ENCODE measurements around the gene LGALS7B. TPM values are rescaled to one million over a fixed set of nuclear protein-coding genes. Genes with fewer than 3 reads are reported as not detected.

The LGALS7B gene
- total and polyA plus RNA-seq, 4 experiments from 2014 or later, result not detected

DNA sequence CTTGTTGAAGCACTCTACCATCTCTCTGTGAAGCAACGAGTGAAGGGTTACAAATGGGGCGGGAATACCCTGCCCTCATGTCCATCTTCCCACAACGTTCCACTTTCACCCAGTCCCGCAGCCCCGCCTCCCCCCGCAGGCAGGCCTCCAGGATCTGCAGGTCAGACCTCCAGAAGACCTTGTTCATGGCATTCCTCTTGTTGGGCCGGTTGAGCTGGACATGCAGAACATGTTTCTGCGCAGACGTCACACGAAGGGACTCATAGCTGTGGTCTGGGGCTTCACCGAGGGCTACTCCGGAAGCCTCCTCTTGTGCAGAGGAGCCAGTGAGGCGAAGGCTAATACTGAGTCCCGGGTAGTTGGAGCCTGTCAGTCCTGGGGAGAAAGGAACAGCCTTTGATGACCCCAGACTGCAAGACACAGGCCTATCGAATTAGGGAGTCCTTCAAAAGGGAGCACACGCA, 42.2 kb downstream of the LGALS7B start:
- no peaks in the 10 kb centered on the region for H3K27me3 ChIP-seq (ENCODE audit: insufficient read depth, low read length)
- no peaks in the 10 kb centered on the region for H3K9me3 ChIP-seq (ENCODE audit: control insufficient read depth in 1 of 2, low read length in 2 of 2)
- Mint-ChIP-seq H3K9me3 (peaks cover 0 to 2% (median 0%) of the 10 kb centered on the region in 8 donors), H3K27ac (peak overlapping the region; percentile 92 to 98 (median 95)), H3K4me1 (peaks cover 17 to 50% (median 32%) of the 10 kb centered on the region in 4 donors), H3K36me3 (peaks cover 24 to 43% of the 10 kb centered on the region in 2 donors), H3K27me3 (no peaks in the 10 kb centered on the region), H3K4me3 (peak overlapping the region; percentile 88 to 95 (median 94))
- H3K4me1 ChIP-seq (ENCODE audit: insufficient read depth, low read length), result peaks cover 22% of the 10 kb centered on the region
- peak overlapping the region; percentile 79 for H3K27ac ChIP-seq (ENCODE audit: low read depth, low read length)
- ChIA-PET POLR2A (ENCODE audit: partially characterized antibody) (interaction anchor here (0.6 to 7.8 kb wide), 13 partner anchors 9 to 428 kb away, joined by 3 to 130 read pairs (median 6); partner anchors contain the start of genes ACTN4, FAM98C, HNRNPL and RINL), CTCF (ENCODE audit: partially characterized antibody) (interaction anchor here (1.0 to 2.8 kb wide), 10 partner anchors 9 to 428 kb away, joined by 3 to 14 read pairs (median 6); partner anchors contain the start of genes FAM98C, MRPS12, RINL and SARS2)
- peak overlapping the region; percentile 82 to 87 for H3K4me3 ChIP-seq (ENCODE audit: low read length in 2 of 2)
- DNase-seq, result peak in 1 of 5 donors; percentile 57
- intact Hi-C loops (cut with micrococcal nuclease), result loop anchor here (1.0 kb wide), 4 partner anchors 11 to 68 kb away; partner anchors contain the start of genes NFKBIB and SIRT2
- H3K36me3 ChIP-seq (ENCODE audit: insufficient read depth, low read length), result peaks cover 22% of the 10 kb centered on the region

DNA sequence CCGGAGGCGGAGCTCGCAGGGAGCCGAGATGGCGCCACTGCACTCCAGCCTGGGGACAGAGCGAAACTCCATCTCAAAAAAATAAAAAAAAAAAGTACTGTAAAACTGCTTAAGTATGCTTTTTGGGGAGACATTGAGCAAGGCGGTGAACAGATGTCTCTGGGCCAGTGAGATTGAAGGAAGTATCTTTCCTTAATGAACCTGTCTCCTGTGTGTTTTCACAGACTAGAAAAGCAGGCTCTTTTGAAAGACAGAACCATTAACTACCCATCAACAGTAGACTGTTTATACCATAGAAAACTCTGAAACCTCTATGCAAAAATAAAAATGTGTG, 44.1 kb downstream of the LGALS7B start:
- Histone ChIP-seq H3K4me1 (ENCODE audit: insufficient read depth, low read length) (peaks cover 22% of the 10 kb centered on the region), H3K27ac (ENCODE audit: low read depth, low read length) (no peak overlapping the region), H3K36me3 (ENCODE audit: insufficient read depth, low read length) (peaks cover 33% of the 10 kb centered on the region), H3K4me3 (ENCODE audit: low read length in 2 of 2) (no peak overlapping the region), H3K27me3 (ENCODE audit: insufficient read depth, low read length) (no peaks in the 10 kb centered on the region), H3K9me3 (ENCODE audit: control insufficient read depth in 1 of 2, low read length in 2 of 2) (no peaks in the 10 kb centered on the region)
- POLR2A ChIA-PET (ENCODE audit: partially characterized antibody), result interaction anchor here (0.9 to 7.8 kb wide), 6 partner anchors 9 to 46 kb away, joined by 4 to 130 read pairs (median 10); partner anchors contain the start of genes HNRNPL and RINL
- CTCF ChIA-PET (ENCODE audit: partially characterized antibody), result interaction anchor here (1.7 to 1.9 kb wide), 3 partner anchors 36 to 98 kb away, joined by 3 to 12 read pairs (median 8); partner anchors contain the start of genes MRPS12 and SARS2
- Mint-ChIP-seq H3K27me3 (no peaks in the 10 kb centered on the region), H3K36me3 (peaks cover 27 to 47% of the 10 kb centered on the region in 2 donors), H3K4me3 (peak overlapping the region in 2 of 8 donors; percentile 25 to 36), H3K9me3 (peaks cover 0 to 2% (median 0%) of the 10 kb centered on the region in 8 donors), H3K4me1 (peaks cover 12 to 34% (median 22%) of the 10 kb centered on the region in 4 donors), H3K27ac (peak overlapping the region in 3 of 7 donors; percentile 29 to 94 (median 75))
- intact Hi-C loops (cut with micrococcal nuclease), result no loop called here
- no peak for DNase-seq

DNA sequence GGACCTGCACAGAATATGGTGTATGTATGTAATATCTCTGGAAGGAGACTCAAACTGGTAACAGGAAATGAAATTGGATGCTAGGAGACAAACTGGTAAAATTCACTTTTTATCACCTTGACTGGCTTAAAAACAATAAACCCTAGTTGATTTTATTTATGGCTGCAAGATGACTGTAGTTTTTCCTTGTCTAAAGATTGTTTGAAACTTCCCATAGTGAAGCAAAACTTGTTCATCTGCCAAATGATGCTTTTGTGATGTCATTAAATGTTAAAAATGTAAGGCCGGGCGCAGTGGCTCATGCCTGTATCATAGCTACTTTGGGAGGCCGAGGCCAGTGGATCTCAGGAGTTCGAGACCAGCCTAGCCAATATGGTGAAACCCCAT, 45.1 kb downstream of the LGALS7B start:
- Mint-ChIP-seq H3K4me1 (peaks cover 11 to 37% (median 24%) of the 10 kb centered on the region in 4 donors), H3K4me3 (peak overlapping the region in 1 of 8 donors; percentile 13), H3K27ac (peak overlapping the region in 4 of 7 donors; percentile 9 to 60 (median 28)), H3K27me3 (no peaks in the 10 kb centered on the region), H3K9me3 (peaks cover 0 to 4% (median 0%) of the 10 kb centered on the region in 8 donors), H3K36me3 (peaks cover 30 to 54% of the 10 kb centered on the region in 2 donors)
- Histone ChIP-seq H3K27me3 (ENCODE audit: insufficient read depth, low read length) (no peaks in the 10 kb centered on the region), H3K4me1 (ENCODE audit: insufficient read depth, low read length) (peaks cover 28% of the 10 kb centered on the region), H3K36me3 (ENCODE audit: insufficient read depth, low read length) (peaks cover 43% of the 10 kb centered on the region), H3K4me3 (ENCODE audit: low read length in 2 of 2) (no peak overlapping the region), H3K9me3 (ENCODE audit: control insufficient read depth in 1 of 2, low read length in 2 of 2) (no peaks in the 10 kb centered on the region), H3K27ac (ENCODE audit: low read depth, low read length) (no peak overlapping the region)
- ChIA-PET POLR2A (ENCODE audit: partially characterized antibody) (interaction anchor here (0.7 to 7.8 kb wide), 5 partner anchors 8 to 36 kb away, joined by 3 to 130 read pairs (median 7); partner anchors contain the start of gene HNRNPL), CTCF (ENCODE audit: partially characterized antibody) (interaction anchor here (1.1 to 1.7 kb wide), 2 partner anchors 10 to 97 kb away, joined by 3 read pairs; partner anchors contain the start of genes MRPS12 and SARS2)
- intact Hi-C loops (cut with micrococcal nuclease), result no loop called here
- DNase-seq, result no peak

DNA sequence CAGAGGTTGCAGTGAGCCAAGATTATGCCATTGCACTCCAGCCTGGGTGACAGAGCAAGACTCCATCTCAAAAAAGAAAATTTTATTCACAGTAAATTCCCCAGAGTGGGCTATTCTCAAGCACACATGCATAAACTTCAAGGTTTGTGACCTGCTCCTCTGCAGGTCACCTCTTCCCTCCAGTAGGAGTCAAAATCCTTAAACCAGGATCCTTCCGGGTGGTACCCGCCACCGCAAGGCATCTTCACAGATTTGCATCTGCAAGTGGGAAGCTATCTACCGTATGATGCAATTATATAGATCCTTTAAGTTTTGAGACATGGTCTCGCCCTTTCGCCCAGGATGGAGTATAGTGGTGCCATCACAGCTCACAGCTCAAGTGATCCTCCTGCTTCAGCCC, 45.6 kb downstream of the LGALS7B start:
- H3K4me1 ChIP-seq (ENCODE audit: insufficient read depth, low read length), result peaks cover 32% of the 10 kb centered on the region
- Mint-ChIP-seq H3K27ac (peak overlapping the region in 2 of 7 donors; percentile 42 to 68), H3K9me3 (peaks cover 0 to 4% (median 0%) of the 10 kb centered on the region in 8 donors), H3K36me3 (peaks cover 34 to 56% of the 10 kb centered on the region in 2 donors), H3K4me3 (no peak overlapping the region), H3K27me3 (no peaks in the 10 kb centered on the region), H3K4me1 (peaks cover 13 to 42% (median 26%) of the 10 kb centered on the region in 4 donors)
- intact Hi-C loops (cut with micrococcal nuclease), result no loop called here
- no peak overlapping the region for H3K27ac ChIP-seq (ENCODE audit: low read depth, low read length)
- CTCF ChIA-PET (ENCODE audit: partially characterized antibody), result interaction anchor here (0.6 to 1.7 kb wide), 3 partner anchors 10 to 96 kb away, joined by 3 read pairs; partner anchors contain the start of genes MRPS12 and SARS2
- no peaks in the 10 kb centered on the region for H3K9me3 ChIP-seq (ENCODE audit: control insufficient read depth in 1 of 2, low read length in 2 of 2)
- no peak overlapping the region for H3K4me3 ChIP-seq (ENCODE audit: low read length in 2 of 2)
- no peak for DNase-seq
- POLR2A ChIA-PET (ENCODE audit: partially characterized antibody), result interaction anchor here (2.2 to 7.8 kb wide), 3 partner anchors 10 to 35 kb away, joined by 7 to 130 read pairs (median 13); partner anchors contain the start of gene HNRNPL
- H3K27me3 ChIP-seq (ENCODE audit: insufficient read depth, low read length), result no peaks in the 10 kb centered on the region
- H3K36me3 ChIP-seq (ENCODE audit: insufficient read depth, low read length), result peaks cover 48% of the 10 kb centered on the region

DNA sequence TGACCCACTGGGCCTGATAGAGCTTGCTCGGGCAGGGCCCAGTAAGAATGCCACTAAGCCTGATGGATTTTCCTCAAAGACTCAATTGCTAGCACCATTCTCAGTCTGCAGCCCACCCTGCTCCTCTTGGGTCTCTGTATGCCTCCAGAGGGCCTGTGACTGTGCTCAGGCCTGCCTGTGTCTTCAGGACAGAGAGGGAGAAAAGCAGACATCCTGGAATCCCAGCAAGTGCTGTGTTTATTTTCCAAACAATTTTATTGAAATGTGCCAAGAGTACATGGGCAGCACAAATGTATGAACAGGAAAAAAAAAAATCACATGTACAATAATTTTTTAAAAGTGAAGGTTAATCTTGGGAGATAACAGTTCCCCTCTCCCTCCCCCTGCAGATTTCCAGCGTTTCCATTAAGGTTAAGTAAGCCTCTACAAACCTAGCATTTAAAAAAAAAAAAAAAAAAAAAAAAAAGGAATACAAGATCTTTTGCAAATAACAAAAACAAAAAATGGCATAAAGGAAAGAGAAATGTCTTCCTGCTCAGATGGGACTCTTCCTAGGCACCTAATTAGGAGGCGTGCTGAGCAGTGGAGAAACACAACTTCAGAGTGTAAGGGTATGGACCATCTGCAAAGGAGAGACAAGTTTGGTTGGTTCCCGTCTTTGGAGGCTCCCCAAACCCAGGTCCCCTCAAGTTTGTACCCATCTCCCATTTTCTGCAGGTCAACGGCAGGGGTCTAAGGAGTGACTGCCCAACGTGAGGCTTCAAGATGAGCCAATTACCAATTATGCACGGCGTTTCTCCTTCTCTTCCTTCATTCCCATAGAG, 47.4 kb downstream of the LGALS7B start:
- no peaks in the 10 kb centered on the region for H3K27me3 ChIP-seq (ENCODE audit: insufficient read depth, low read length)
- H3K36me3 ChIP-seq (ENCODE audit: insufficient read depth, low read length), result peaks cover 55% of the 10 kb centered on the region
- no peak for DNase-seq
- Mint-ChIP-seq H3K36me3 (peaks cover 38 to 61% of the 10 kb centered on the region in 2 donors), H3K9me3 (peaks cover 0 to 9% (median 0%) of the 10 kb centered on the region in 8 donors), H3K27ac (peak overlapping the region in 5 of 7 donors; percentile 36 to 83 (median 52)), H3K4me3 (no peak overlapping the region), H3K4me1 (peaks cover 10 to 39% (median 25%) of the 10 kb centered on the region in 4 donors), H3K27me3 (no peaks in the 10 kb centered on the region)
- no peak overlapping the region for H3K4me3 ChIP-seq (ENCODE audit: low read length in 2 of 2)
- CTCF ChIA-PET (ENCODE audit: partially characterized antibody), result interaction anchor here (1.0 to 1.1 kb wide), 2 partner anchors 25 to 67 kb away, joined by 3 read pairs; no protein-coding TSS in a partner anchor
- H3K4me1 ChIP-seq (ENCODE audit: insufficient read depth, low read length), result peaks cover 29% of the 10 kb centered on the region
- intact Hi-C loops (cut with micrococcal nuclease), result no loop called here
- no peaks in the 10 kb centered on the region for H3K9me3 ChIP-seq (ENCODE audit: control insufficient read depth in 1 of 2, low read length in 2 of 2)
- POLR2A ChIA-PET (ENCODE audit: partially characterized antibody), result interaction anchor here (0.9 to 7.8 kb wide), 4 partner anchors 8 to 33 kb away, joined by 3 to 130 read pairs (median 10); partner anchors contain the start of gene HNRNPL
- no peak overlapping the region for H3K27ac ChIP-seq (ENCODE audit: low read depth, low read length)

DNA sequence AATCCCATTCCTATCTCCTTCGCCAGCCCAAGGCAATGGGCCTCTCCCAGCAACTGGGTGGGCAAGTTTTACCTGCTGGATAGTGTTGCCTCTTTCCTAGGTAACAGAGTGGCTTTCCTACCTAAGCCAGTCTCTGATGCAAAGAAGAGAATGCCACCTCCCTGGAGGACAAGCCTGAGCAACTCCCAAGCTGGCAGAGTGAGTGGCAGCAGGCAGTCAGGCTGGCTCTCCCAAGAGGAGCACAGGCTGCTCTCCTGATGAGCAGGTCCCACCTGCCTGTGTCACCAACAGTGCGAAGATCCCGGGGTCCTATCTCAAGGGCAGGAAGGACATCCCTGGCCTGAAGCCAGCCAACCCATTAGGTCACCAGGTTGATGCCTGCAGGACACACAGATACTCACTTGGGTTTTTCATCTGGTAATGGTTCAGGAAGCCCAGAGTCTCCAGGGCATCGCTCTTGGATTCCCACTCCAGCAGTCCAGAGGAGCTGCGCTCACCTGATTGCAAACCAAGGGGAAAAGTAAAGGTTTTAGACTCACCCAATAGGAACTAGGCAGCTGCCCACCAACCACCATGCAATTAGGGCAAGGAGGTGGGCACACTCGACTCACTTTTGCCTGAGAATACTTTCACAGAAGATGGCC, 48.1 kb downstream of the LGALS7B start:
- Mint-ChIP-seq H3K9me3 (peaks cover 0 to 14% (median 0%) of the 10 kb centered on the region in 8 donors), H3K36me3 (peaks cover 44 to 62% of the 10 kb centered on the region in 2 donors), H3K27ac (peak overlapping the region in 3 of 7 donors; percentile 72 to 83 (median 75)), H3K4me3 (no peak overlapping the region), H3K27me3 (no peaks in the 10 kb centered on the region), H3K4me1 (peaks cover 10 to 39% (median 27%) of the 10 kb centered on the region in 4 donors)
- Histone ChIP-seq H3K27me3 (ENCODE audit: insufficient read depth, low read length) (no peaks in the 10 kb centered on the region), H3K4me3 (ENCODE audit: low read length in 2 of 2) (no peak overlapping the region), H3K4me1 (ENCODE audit: insufficient read depth, low read length) (peaks cover 34% of the 10 kb centered on the region), H3K27ac (ENCODE audit: low read depth, low read length) (no peak overlapping the region), H3K36me3 (ENCODE audit: insufficient read depth, low read length) (peaks cover 56% of the 10 kb centered on the region), H3K9me3 (ENCODE audit: control insufficient read depth in 1 of 2, low read length in 2 of 2) (no peaks in the 10 kb centered on the region)
- intact Hi-C loops (cut with micrococcal nuclease), result no loop called here
- ChIA-PET POLR2A (ENCODE audit: partially characterized antibody) (interaction anchor here (1.1 to 5.6 kb wide), 6 partner anchors 12 to 113 kb away, joined by 3 to 40 read pairs (median 8); partner anchors contain the start of genes HNRNPL and NFKBIB), CTCF (ENCODE audit: partially characterized antibody) (interaction anchor here (1.1 to 1.4 kb wide), 2 partner anchors 24 to 32 kb away, joined by 3 read pairs; no protein-coding TSS in a partner anchor)
- no peak for DNase-seq

All from CD4-positive, alpha-beta memory T cell (primary cell).